Neural cell (in vitro differentiated cells): Measurements from ENCODE around the gene FAM76A. TPM values are rescaled to one million over a fixed set of nuclear protein-coding genes. Genes with fewer than 3 reads are reported as not detected.

Experiments
- H2AFZ ChIP-seq: fragments of 200-600, 300-800 bp; sonication (generic), shearing (Covaris generic); 2 replicates; pipeline ENCODE4 v1.6.0; 2014; ENCODE audit warnings: low read depth, mild to moderate bottlenecking, antibody characterized with exemption, low read length, moderate library complexity
- H3F3A ChIP-seq: fragments of 200-600 bp; shearing (Covaris generic); 2 replicates; pipeline ENCODE4 v1.6.1; 2016; ENCODE audit warnings: mild to moderate bottlenecking, moderate library complexity, mixed read lengths, antibody characterized with exemption, low read length; ENCODE audit not compliant: insufficient read depth, poor library complexity, severe bottlenecking
- H3K27ac ChIP-seq: fragments of 200-600, 300-800 bp; sonication (generic), shearing (Covaris generic); 2 replicates; pipeline ENCODE4 v1.5.1; 2014; ENCODE audit warnings: mild to moderate bottlenecking, low read length, moderate library complexity
- H3K27me3 ChIP-seq: fragments of 300-800, 200-600 bp; sonication (generic), shearing (Covaris generic); 2 replicates; pipeline ENCODE4 v1.6.0; 2014; ENCODE audit warnings: mild to moderate bottlenecking, low read depth, low read length, moderate library complexity; ENCODE audit not compliant: insufficient read depth
- H3K36me3 ChIP-seq: fragments of 300-800, 200-600 bp; sonication (generic), shearing (Covaris generic); 2 replicates; pipeline ENCODE4 v1.5.1; 2014; ENCODE audit warnings: mild to moderate bottlenecking, antibody characterized with exemption, low read length, moderate library complexity; ENCODE audit not compliant: insufficient read depth
- H3K4me2 ChIP-seq: fragments of 300-800, 200-600 bp; sonication (generic), shearing (Covaris generic); 2 replicates; pipeline ENCODE4 v1.6.0; 2014; ENCODE audit warnings: mild to moderate bottlenecking, low read length
- H3K4me3 ChIP-seq: fragments of 300-800, 200-600 bp; sonication (generic), shearing (Covaris generic); 2 replicates; pipeline ENCODE4 v1.5.1; 2014; ENCODE audit warnings: mild to moderate bottlenecking, low read length, moderate library complexity
- H3K79me2 ChIP-seq: fragments of 200-600 bp; shearing (Covaris generic); replicated peaks from 2 replicates; pipeline ENCODE4 v1.6.0; 2014; ENCODE audit warnings: mild to moderate bottlenecking, low read length, moderate library complexity; ENCODE audit not compliant: insufficient read depth
- H3K9ac ChIP-seq: fragments of 300-800, 200-600 bp; sonication (generic), shearing (Covaris generic); 2 replicates; pipeline ENCODE4 v1.6.1; 2016; ENCODE audit warnings: mild to moderate bottlenecking, low read length, mixed read lengths
- H3K9me2 ChIP-seq: fragments of 200-600 bp; shearing (Covaris generic); 2 replicates; pipeline ENCODE4 v1.6.1; 2016; ENCODE audit warnings: mild to moderate bottlenecking, low read length, mixed read lengths; ENCODE audit not compliant: insufficient read depth
- H3K9me3 ChIP-seq: fragments of 200-600, 300-800 bp; sonication (generic), shearing (Covaris generic); 2 replicates; pipeline ENCODE4 v1.6.1; 2016; ENCODE audit warnings: mild to moderate bottlenecking, mixed run types, low read length, moderate library complexity, mixed read lengths
- H4K20me1 ChIP-seq: fragments of 200-600 bp; shearing (Covaris generic); 2 replicates; pipeline ENCODE4 v1.6.1; 2016; ENCODE audit warnings: mild to moderate bottlenecking, mixed run types; ENCODE audit not compliant: insufficient read depth
- EP300 ChIP-seq: fragments of 450-650 bp; conservative IDR thresholded peaks from 2 replicates; pipeline ENCODE4 v1.6.1; 2014; ENCODE audit warnings: antibody characterized with exemption, mild to moderate bottlenecking, moderate library complexity; ENCODE audit not compliant: poor library complexity, severe bottlenecking
- EZH2 ChIP-seq: fragments of 200-600, 300-800 bp; shearing (Covaris generic), sonication (generic); IDR thresholded peaks from 2 replicates; pipeline ENCODE4 v1.6.1; 2014; ENCODE audit warnings: antibody characterized with exemption, low read length, borderline replicate concordance, mild to moderate bottlenecking; ENCODE audit not compliant: insufficient read depth, poor library complexity, severe bottlenecking
- MXI1 ChIP-seq: fragments of 450-650 bp; conservative IDR thresholded peaks from 2 replicates; pipeline ENCODE4 v1.6.1; 2014; ENCODE audit warnings: antibody characterized with exemption, mild to moderate bottlenecking; ENCODE audit not compliant: poor library complexity, severe bottlenecking
- POLR2AphosphoS5 ChIP-seq: IDR thresholded peaks from 2 replicates; pipeline ENCODE4 v1.6.1; 2012
- RAD21 ChIP-seq: fragments of 450-650 bp; conservative IDR thresholded peaks from 2 replicates; pipeline ENCODE4 v1.6.1; 2014; ENCODE audit warnings: antibody characterized with exemption, mild to moderate bottlenecking, moderate library complexity
- REST ChIP-seq: IDR thresholded peaks from 2 replicates; pipeline ENCODE4 v1.6.1; 2012; ENCODE audit warnings: borderline replicate concordance
- SMC3 ChIP-seq: fragments of 450-650 bp; conservative IDR thresholded peaks from 2 replicates; pipeline ENCODE4 v1.6.1; 2014; ENCODE audit warnings: antibody characterized with exemption, mild to moderate bottlenecking, moderate library complexity; ENCODE audit not compliant: poor library complexity
- TAF1 ChIP-seq: IDR thresholded peaks from 2 replicates; pipeline ENCODE4 v1.6.1; 2012; ENCODE audit warnings: low read depth
- polyA plus RNA-seq: library from polyadenylated mRNA; depleted of rRNA; stranded (reverse); fragments of >200 nt; gene quantifications from 2 replicates; pipeline ENCODE4 v1.2.3, GENCODE V29; 2014
- TF ChIP-seq, protein P1 (sequence below): fragments of 450-650 bp; IDR thresholded peaks from 2 replicates; pipeline ENCODE4 v1.5.1; 2014; ENCODE audit warnings: antibody characterized with exemption, mild to moderate bottlenecking, moderate library complexity; ENCODE audit not compliant: poor library complexity, severe bottlenecking

Gene FAM76A
- polyA plus RNA-seq, 1 donor from 2014 or later, result 14.5 TPM

- Histone ChIP-seq H3K27ac (no peak overlapping the region), H3K27me3 (no peaks in the 10 kb centered on the region), H3K79me2 (peaks cover 27% of the 10 kb centered on the region), H4K20me1 (no peaks in the 10 kb centered on the region), H2AFZ (no peak overlapping the region), H3K9ac (no peak overlapping the region), H3K9me3 (no peaks in the 10 kb centered on the region), H3F3A (no peaks in the 10 kb centered on the region), H3K9me2 (no peaks in the 10 kb centered on the region), H3K4me3 (no peak overlapping the region), H3K4me2 (no peak overlapping the region), H3K36me3 (no peaks in the 10 kb centered on the region)
- no peak for TF ChIP-seq MXI1
- TF ChIP-seq RAD21, result no peak
- no peak for TF ChIP-seq EZH2
- TF ChIP-seq EP300, result no peak
- TF ChIP-seq, protein P1, sequence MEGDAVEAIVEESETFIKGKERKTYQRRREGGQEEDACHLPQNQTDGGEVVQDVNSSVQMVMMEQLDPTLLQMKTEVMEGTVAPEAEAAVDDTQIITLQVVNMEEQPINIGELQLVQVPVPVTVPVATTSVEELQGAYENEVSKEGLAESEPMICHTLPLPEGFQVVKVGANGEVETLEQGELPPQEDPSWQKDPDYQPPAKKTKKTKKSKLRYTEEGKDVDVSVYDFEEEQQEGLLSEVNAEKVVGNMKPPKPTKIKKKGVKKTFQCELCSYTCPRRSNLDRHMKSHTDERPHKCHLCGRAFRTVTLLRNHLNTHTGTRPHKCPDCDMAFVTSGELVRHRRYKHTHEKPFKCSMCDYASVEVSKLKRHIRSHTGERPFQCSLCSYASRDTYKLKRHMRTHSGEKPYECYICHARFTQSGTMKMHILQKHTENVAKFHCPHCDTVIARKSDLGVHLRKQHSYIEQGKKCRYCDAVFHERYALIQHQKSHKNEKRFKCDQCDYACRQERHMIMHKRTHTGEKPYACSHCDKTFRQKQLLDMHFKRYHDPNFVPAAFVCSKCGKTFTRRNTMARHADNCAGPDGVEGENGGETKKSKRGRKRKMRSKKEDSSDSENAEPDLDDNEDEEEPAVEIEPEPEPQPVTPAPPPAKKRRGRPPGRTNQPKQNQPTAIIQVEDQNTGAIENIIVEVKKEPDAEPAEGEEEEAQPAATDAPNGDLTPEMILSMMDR, result no peak
- TF ChIP-seq TAF1, result no peak
Observed at GRCh38 chr1:27779122-27779521, 53.4 kb downstream of the FAM76A start.

- Histone ChIP-seq H3K4me2 (no peak overlapping the region), H3K27ac (no peak overlapping the region), H3K36me3 (no peaks in the 10 kb centered on the region), H3K79me2 (peaks cover 4% of the 10 kb centered on the region), H3K9ac (no peak overlapping the region), H3K9me2 (no peaks in the 10 kb centered on the region), H3F3A (no peaks in the 10 kb centered on the region), H2AFZ (no peak overlapping the region), H4K20me1 (no peaks in the 10 kb centered on the region), H3K4me3 (no peak overlapping the region), H3K27me3 (no peaks in the 10 kb centered on the region), H3K9me3 (no peaks in the 10 kb centered on the region)
- no peak for TF ChIP-seq EZH2
Observed at GRCh38 chr1:27782950-27783349, 57.2 kb downstream of the FAM76A start.

GRCh38 chr1:27784700-27785099 is 58.9 kb downstream of the FAM76A start:
- Histone ChIP-seq H3K4me3 (no peak overlapping the region), H3F3A (no peaks in the 10 kb centered on the region), H3K36me3 (no peaks in the 10 kb centered on the region), H3K79me2 (peaks cover 4% of the 10 kb centered on the region), H3K27ac (no peak overlapping the region), H3K9me2 (no peaks in the 10 kb centered on the region), H3K9me3 (no peaks in the 10 kb centered on the region), H3K27me3 (no peaks in the 10 kb centered on the region), H3K9ac (no peak overlapping the region), H4K20me1 (no peaks in the 10 kb centered on the region), H3K4me2 (no peak overlapping the region), H2AFZ (no peak overlapping the region)
- TF ChIP-seq MXI1 (no peak), TAF1 (no peak), EZH2 (no peak), EP300 (no peak), RAD21 (no peak), REST (no peak), POLR2AphosphoS5 (no peak), SMC3 (no peak)
- TF ChIP-seq, protein P1, result no peak
